ENCODE measurements around the gene EEF1AKMT2.

DNA sequence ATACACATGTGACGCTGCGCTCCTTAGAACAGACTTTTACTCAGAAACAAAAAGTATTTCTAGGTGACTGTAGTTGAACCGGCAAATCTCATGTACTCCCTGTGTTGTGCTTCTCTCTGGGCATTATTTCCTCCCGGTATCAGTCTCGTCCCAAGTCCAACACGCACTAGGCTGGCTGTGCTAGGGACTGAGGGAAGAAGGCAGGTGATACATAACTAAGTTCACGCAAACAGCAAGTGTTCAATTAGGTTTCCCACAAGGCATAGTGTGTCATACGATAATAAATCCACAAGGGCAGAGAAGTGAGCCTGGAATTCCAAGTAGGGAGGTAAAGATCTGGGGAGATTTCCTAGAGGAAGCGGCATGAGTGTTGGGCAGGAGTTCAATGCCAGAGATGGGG, 67.9 kb downstream of the EEF1AKMT2 start:
- TF ChIP-seq POLR2AphosphoS5 (IDR thresholded peaks at IDR 0.05), result no peak
- TF ChIP-seq, protein P1, sequence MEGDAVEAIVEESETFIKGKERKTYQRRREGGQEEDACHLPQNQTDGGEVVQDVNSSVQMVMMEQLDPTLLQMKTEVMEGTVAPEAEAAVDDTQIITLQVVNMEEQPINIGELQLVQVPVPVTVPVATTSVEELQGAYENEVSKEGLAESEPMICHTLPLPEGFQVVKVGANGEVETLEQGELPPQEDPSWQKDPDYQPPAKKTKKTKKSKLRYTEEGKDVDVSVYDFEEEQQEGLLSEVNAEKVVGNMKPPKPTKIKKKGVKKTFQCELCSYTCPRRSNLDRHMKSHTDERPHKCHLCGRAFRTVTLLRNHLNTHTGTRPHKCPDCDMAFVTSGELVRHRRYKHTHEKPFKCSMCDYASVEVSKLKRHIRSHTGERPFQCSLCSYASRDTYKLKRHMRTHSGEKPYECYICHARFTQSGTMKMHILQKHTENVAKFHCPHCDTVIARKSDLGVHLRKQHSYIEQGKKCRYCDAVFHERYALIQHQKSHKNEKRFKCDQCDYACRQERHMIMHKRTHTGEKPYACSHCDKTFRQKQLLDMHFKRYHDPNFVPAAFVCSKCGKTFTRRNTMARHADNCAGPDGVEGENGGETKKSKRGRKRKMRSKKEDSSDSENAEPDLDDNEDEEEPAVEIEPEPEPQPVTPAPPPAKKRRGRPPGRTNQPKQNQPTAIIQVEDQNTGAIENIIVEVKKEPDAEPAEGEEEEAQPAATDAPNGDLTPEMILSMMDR (IDR thresholded peaks at IDR 0.05), result no peak
